Inflammatory macrophage treated with lipopolysaccharide for 1 hour (primary cell): ENCODE results near the gene NEFH.
"Not testable (repeated sequence)": the region's sequence is repeated elsewhere in the genome, so short reads cannot be mapped to it uniquely, and the experiment has no call there.

Experiments used
- DNase-seq, 2 donors: peaks; one replicate each; pipeline ENCODE4 v3.0.0-alpha.2; 2020 to 2022

NEFH gene, protein sequence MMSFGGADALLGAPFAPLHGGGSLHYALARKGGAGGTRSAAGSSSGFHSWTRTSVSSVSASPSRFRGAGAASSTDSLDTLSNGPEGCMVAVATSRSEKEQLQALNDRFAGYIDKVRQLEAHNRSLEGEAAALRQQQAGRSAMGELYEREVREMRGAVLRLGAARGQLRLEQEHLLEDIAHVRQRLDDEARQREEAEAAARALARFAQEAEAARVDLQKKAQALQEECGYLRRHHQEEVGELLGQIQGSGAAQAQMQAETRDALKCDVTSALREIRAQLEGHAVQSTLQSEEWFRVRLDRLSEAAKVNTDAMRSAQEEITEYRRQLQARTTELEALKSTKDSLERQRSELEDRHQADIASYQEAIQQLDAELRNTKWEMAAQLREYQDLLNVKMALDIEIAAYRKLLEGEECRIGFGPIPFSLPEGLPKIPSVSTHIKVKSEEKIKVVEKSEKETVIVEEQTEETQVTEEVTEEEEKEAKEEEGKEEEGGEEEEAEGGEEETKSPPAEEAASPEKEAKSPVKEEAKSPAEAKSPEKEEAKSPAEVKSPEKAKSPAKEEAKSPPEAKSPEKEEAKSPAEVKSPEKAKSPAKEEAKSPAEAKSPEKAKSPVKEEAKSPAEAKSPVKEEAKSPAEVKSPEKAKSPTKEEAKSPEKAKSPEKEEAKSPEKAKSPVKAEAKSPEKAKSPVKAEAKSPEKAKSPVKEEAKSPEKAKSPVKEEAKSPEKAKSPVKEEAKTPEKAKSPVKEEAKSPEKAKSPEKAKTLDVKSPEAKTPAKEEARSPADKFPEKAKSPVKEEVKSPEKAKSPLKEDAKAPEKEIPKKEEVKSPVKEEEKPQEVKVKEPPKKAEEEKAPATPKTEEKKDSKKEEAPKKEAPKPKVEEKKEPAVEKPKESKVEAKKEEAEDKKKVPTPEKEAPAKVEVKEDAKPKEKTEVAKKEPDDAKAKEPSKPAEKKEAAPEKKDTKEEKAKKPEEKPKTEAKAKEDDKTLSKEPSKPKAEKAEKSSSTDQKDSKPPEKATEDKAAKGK

DNA sequence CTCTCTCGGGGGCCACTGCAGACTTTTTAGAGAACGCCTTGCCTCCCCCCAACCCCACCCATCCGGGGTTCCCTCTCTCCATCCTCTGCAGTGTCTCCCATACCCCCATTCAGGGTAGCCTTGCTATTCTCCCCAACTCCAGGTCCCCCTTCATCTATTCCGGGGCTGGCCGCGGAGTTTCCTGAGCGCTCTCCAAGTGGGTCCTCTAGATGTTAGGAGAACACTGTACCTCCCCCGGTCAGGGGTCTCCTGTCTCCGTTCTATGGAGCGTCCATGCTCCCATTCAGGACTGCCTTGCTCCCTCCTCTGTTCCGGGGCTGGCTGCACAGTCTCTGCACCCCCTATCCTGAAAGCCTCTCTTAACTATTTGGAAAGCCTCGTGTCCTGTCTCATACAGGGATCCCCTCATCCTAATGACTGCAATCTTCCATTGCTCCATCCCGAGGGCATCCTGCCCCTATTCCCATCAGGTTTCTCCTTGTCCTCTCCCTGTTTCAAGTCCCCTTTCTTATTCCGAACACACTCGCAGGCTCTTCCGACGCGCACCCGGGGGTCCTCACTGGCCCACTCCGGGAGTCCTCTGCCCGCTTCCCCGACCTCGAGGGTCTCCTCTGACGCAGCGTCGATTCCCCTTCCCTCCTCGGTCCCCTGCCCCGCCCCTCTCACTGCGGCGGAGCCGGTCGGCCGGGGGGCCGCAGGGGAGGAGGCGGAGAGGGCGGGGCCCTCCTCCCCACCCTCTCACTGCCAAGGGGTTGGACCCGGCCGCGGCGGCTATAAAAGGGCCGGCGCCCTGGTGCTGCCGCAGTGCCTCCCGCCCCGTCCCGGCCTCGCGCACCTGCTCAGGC, at the start of gene NEFH:
Gene NEFH (plus strand): TSS at position 802 of the 845 bp plus-strand sequence. CDS start 45 bp downstream, outside the sequence.
- DNase-seq, result no peak

DNA sequence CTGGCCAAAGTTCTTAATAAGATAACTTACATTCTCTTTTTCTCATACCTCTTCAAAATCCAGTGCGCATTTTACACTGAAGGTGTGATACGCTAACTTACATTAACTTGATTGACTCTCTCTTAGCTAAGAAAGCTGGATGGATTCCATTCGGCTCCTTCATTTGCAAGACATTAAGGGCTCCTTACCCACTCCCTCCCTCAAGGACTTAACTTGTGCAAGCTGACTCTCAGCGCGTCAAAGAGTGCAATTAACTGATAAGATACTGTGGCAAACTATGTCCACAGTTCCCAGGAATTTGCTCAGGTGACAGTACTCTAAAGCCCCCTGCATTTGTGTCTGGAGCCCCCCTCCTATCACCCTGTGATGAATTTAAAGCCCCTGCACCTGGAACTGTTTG, 48.0 kb upstream of the NEFH start:
- DNase-seq, result no peak

DNA sequence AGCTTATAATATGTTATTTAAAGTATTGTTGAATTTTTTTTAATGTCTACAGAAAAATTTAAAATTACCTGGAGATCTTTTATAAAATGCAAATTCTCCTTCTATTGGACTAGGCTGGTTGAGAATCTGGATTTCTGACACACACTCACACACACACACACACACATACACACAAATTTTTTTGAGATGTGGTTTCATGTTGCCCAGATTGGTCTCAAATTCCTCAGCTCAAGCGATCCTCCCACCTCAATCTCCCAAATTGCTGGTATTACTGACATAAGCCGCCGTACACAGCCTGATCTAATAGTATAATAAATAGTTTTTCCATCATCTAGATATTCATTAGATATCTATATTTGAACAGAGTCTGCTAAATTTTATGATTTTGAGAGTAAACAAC, 46.2 kb upstream of the NEFH start:
- no peak for DNase-seq

DNA sequence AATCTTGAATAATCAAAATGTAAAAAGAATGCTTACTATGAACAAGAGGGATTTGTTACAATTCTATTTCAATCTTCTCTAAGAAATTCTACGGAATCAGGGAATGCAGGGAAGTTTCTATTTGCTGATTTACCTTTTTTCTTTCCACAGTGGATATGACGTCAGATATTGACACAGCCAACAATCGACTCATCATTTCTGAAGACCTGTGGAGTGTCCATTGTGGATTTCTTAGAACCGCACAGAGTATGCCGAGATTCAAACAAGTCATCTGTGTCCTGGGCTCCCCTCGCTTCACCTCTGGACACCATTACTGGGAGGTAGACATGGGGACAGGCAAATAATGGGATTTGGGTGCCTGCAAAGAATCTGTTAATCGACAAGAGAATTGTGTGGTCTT, 45.7 kb upstream of the NEFH start:
- no peak for DNase-seq

DNA sequence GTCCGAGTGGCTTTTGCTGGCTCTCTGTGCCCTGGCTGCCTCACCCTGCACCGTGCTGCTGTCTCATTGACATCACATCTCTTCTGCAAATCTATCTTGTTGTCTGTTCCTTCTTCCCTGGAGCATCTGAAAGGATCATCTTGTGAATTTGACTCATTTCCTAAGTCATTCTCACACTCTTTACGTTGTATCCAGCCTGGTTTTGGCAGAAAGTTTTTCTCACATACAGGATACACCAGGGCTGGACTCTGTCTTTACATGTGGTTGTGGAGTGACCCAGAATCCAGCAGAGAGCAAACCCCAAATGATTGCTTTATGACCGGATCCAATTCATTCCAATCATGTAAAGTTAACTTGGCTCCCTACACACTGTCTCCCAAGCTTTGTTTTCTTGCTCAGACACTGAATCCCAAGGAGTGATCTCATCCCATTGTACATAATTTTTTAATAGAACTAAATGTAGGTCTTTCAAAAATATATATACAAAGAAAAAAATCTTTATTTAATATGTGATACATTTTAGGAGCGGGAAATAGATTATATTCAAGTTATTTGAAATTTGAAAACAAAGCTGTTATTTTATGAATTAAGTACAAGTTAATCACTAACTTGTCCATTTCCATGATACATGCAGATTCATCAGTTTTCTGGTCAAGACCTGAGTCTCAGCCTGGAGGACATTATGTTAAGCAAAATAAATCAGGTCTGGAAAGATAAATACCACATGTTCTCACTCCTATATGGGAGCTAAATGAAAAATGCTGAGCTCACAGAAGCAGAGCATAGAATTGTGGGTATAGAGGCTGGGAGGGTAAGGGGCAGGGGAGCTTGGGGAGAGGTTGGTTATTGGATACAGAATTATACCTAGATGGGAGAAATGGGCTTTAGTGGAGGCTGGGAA, 44.5 kb upstream of the NEFH start:
- DNase-seq, result no peak

DNA sequence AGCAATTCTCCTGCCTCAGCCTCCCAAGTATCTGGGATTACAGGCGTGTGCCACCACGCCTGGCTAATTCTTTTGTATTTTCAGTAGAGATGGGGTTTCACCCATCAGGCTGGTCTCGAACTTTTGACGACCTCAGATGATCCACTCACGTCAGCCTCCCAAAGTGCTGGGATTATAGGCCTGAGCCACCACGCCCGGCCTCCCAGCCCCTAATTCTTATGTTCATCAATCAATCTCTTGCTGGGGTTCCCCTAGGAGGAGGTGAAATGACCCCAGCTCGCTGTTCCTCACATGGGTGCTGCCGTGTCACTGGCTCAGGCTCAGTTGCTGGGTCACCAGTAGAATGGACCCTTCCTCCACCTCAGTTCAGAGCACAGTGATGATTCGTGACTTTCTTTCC, 41.7 kb upstream of the NEFH start, which contains the start of gene RFPL1:
Gene RFPL1 (plus strand): TSS at position 301 of the 400 bp plus-strand sequence.
- not testable (repeated sequence) for DNase-seq

DNA sequence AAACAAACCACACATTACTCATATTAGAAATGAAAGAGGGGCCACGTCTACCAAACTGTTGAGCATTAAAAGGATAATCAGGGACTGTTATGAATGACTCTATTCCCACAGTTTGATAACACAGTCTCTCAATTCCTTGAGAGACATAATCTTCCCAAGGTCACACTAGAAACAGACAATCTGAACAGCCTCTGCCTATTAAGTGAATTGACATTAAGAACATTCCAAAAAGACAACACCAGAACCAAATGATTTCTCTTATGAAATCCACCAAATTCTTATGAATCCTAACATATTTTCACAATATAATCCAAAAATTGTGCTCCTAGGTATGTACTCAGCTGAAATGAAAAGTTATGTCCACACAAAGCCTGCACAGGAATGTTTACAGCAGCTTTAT, 37.0 kb upstream of the NEFH start:
- no peak for DNase-seq

DNA sequence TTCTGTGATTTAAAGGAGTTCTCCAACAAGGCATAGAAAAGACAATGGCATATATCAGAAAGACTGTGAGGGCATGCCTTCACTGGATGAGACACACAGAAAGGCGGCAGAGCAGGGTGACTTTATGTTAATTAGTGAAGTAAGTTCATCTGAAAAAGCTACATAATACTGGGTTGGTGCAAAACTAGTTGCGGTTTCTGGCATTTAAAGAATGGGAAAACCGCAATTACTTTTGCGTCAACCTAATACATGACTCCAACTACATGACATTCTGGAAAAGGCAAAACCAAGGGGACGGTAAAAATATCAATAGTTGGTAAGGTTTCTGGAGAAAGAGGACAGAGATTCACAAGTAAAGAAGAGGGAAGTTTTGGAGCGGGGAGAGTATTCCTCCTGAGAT, 36.6 kb upstream of the NEFH start:
- DNase-seq, result no peak

DNA sequence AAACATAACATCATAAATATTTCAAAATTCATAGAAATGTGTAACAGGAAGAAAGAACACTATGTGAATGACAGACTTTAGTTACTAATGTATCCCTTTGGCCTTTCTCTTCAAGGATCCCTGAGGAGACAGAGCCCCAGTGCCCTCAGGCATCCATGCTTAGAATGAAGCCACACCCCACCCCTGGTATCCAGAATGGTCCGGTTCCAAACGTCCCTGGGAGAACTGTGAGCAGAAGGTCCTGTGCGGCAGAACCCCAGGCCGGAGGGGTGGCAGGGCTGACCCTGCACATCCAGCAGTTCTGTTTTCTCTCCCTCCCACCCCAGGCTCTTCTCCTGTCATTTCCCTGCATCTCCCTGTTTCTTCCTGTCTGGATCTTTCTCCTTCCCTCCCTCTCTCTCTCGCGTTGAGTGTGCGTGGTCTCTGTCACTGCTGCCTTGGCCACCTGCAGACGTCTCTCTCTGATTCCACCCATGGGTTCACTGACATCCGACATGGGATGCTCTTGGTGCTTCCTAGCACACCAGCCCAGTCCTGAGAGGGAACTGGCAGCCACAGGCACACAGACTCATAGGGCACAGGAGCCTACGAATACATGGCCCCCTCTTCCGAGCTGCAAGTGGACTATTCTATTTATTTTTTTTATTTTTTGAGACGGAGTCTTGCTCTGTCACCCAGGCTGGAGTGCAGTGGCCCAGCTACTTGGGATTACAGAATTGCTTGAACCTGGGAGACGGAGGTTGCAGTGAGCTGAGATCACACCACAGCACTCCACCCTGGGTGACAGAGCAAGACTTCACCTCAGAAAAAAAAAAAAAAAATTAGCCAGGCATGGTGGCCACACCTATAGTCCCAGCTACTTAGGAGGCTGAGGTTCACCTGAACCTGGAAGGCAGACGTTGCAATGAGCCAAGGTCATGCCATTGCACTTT, 35.9 kb upstream of the NEFH start:
- DNase-seq, result no peak

DNA sequence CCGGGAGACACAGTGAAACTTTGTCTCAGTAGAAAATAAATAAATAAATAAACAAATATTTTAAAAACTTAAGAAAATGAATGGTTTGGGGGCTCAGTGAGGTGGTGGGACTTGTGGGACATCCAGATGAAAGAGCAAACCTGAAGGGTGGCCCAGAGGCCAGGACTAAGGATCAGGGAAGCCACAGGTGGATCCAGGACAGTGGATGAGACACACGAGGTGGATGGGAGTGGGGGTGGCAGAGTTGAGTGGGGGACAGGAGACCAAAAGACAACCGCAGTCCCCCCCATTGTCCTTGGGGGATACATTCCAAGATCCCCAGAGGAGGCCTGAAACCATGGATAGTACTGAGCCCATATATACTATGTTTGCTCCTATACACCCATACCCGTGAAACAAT, 34.5 kb upstream of the NEFH start:
- DNase-seq, result no peak

DNA sequence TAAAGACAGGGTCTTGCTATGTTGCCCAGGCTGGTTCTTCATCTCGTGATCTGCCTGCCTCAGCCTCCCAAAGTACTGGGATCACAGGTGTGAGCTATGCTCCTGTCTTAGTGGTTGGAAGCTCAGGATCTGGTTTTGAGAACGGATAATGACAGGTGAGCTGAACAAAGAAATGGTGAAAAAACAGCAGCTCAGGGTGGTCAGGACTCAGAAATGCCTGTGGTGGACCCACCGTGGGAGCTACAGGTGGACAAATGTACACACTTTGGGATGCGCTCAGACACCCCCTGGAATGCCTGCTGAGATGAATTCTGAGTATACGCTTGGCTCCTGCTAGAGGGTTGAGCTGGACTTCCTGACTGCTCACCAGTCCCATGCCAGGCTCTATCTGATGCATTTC, 32.1 kb upstream of the NEFH start:
- no peak for DNase-seq

DNA sequence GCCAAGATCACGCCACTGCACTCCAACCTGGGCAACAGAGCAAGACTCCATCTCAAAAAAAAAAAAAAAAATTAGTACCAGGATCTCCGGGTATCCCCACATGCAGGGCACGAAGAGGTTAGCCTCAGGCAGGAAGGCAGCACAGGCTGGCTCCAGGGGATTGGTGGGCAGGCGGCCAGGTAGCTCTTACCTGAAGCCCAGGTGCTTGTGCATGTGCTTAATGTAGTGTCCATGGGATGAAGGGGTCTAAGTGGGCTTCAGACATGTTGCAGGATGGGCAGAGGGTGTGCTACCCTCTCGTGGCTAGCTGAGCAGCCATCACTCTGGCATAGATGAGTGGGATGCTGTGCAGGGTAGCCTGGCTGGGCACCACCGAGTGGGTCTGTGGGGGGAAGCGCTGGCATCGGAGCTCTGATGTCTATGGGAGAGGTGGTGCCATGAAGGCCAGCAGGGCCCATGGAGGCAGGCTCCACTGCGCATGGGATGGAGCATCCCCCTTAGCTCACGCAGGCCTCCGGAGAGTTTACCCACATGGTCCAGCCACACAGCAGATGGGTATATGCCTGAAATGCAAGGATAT, 30.6 kb upstream of the NEFH start:
- no peak for DNase-seq

DNA sequence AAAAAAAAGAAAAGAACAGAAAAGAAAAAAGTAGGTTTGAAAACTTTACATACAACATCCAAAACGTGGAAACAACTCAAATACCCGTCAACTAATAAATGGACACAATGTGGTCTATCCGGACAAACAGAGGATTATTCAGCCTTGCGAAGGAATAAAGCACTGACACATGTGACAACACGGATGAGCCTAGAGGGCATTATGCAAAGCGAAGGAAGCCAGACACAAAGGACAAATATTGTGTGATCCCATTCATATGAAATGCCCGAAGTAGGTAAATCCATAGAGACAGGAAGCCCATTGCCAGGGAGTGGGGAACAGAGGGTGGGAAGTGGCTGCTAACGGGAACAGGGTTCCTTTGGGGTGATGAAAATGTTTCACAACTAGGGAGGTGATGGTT, 29.8 kb upstream of the NEFH start:
- DNase-seq, result no peak

DNA sequence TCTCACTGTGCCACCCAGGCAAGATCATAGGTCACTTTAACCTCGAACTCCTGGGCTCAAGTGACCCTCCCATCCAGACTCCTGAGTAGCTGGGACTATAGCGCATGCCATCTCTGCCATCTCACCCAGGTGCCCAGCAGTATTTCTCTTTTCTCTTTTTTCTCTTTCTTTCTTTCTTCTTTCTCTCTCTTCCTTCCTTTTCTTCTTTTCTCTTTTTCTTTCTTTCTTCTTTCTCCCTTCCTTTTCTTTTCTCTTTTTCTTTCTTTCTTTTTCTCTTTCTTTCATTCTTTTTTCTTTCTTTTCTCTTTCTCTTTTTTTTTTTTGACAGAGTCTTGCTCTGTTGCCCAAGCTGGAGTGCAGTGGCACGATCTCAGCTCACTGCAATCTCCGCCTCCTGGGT, 28.2 kb upstream of the NEFH start:
- DNase-seq, result no peak

DNA sequence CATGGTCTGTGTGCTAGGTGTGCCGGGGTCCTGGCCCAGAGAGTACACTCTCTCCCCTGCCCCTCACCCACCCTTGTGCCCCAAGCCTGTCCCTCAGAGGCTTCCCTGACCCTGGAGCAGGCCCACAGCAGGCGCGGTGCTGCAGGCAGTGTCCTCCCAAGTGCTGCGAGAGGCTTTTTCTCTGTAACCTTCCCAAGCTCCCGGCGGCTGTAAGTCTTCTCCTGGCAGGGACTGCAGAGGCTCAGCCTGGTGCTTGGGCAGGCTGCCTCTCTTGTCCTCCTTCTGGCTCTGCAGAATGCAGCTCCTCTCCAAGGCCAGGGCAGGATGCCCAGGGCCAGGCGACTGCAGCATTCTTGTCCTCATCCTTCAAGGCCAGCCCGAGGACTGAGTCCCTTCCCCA, 25.7 kb upstream of the NEFH start:
- DNase-seq, result no peak

DNA sequence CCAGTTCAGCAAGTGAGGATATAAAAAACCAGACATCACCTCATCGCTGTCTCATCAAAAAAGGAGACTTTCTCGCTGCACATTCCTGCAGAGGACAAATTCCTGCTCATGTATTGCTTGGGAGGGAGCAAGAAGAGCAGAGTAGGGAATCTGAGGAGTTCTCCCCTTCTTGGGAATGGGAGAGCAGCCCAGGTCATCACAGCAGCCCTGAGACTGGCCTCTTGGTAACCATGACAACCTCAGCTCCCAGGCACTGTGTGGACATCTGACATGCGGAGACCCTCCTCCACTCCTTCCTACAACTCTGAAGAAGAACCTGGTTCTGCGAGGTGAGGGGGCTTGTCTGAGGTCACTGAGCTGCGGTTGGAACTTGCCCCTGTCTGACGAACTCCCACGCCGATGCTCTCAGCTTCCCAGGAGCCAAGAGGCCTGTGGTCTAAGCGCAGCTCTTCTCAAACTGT, 23.8 kb upstream of the NEFH start:
- no peak for DNase-seq

DNA sequence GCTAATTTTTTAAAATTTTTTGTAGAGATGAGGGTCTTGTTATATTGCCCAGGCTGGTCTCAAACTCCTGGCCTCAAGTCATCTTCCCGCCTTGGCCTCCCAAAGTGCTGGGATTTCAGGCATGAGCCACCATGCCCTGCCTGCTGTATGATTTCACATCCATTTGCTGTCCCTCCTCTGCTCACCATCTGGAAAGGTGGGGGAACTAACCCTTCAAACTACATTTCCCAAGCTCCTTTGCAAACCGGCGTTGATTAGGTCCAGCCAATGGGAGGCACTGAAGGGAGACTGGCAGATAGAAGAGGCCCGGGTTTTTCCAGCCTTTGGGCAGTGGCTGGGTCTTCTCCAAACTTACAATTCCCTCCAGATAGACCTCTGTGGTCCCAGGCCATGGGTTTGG, 22.3 kb upstream of the NEFH start:
- DNase-seq, result peak; percentile 43 to 48

DNA sequence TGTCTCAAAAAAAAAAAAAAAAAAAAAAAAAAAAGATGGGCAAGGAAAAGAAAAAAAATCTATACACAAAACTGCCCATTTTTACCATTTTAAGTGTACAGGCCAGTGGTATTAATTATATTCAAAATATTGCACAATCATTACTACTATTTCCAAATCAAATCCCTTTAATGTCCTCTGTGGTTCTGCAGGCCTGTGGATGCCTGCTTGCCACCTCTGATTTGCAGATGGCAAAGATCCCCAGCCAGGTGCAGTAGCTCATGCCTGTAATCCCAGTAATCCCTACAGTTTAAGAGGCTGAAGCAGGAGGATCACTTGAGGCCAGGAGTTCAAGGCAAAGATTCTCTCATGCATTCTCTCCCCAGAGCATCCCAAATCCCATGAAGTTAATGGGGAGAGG, 21.5 kb upstream of the NEFH start:
- no peak for DNase-seq

DNA sequence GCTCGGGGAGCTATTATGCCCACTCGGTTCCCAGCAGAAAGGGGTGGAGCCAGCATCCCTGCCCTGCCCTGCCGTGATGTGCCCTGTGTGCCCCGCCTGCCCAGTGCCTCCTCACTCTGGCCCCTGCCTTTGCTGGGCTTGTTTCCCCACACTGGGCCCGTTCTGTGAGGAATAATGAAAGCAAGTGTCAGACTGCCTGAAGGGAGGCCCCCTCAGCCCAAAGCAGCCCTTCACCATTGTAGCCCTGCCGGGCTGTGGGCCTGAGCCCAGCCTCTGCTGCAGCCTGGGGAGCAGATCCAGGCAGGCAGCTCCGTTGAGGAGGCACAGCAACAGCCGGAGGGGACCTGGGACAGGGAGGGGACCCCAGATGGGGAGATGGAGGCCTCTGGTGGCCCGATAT, 20.2 kb upstream of the NEFH start:
- no peak for DNase-seq

DNA sequence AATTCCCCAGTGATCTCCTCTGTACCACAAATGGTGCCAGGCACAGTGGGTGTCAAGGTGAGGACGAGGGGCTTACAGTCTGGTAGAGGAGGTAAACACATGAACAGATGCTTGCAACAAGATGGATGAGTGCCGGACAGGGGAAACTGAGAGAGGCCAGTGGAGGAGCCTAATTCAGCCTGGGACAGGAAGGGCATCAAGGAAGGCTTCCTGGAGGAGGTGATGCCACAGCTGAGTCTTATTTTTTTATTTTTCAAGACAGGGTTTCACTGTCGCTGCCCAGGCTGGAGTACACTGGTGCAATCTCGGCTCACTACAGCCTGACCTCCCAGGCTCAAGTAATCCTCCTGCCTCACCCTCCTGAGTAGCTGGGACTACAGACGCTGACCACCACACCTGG, 18.8 kb upstream of the NEFH start:
- DNase-seq, result no peak
